Measurements from ENCODE around the gene ANO10.
"Not testable (repeated sequence)": the region's sequence is repeated elsewhere in the genome, so short reads cannot be mapped to it uniquely, and the experiment has no call there.

ANO10 gene

GRCh38 chr3:43621656-43622432 is at the start of gene ANO10:
Gene ANO10, minus strand, starts transcription at chr3:43622011. Its CDS starts 16,159 bp downstream, at chr3:43605852.
- Histone ChIP-seq H3K9me3 (no peaks in the 10 kb centered on the region), H3K4me3 (peak within 1 kb of the TSS; percentile 72 to 97), H3K27ac (peak within 1 kb of the TSS; percentile 84 to 97), H3K36me3 (no peaks in the 10 kb centered on the region), H3K27me3 (no peaks in the 10 kb centered on the region), H3K4me1 (peaks cover 0 to 26% (median 13%) of the 10 kb centered on the region in 4 donors)
- DNase-seq: peak; percentile 99
- no peak for TF ChIP-seq CTCF (IDR thresholded peaks at IDR 0.05)
- intact Hi-C loops (cut with DNase I; ENCODE audit: low total_unique reads): loop anchor here (5.0 kb wide), 1 partner anchor 70 kb away; the partner anchor contains the start of gene ABHD5

- no peak for DNase-seq
- intact Hi-C loops (cut with DNase I; ENCODE audit: low total_unique reads): no loop called here
- Histone ChIP-seq H3K4me3 (no peak overlapping the region), H3K27me3 (no peaks in the 10 kb centered on the region), H3K27ac (no peak overlapping the region), H3K4me1 (no peaks in the 10 kb centered on the region), H3K9me3 (no peaks in the 10 kb centered on the region), H3K36me3 (no peaks in the 10 kb centered on the region)
- TF ChIP-seq CTCF (IDR thresholded peaks at IDR 0.05): no peak
Observed at GRCh38 chr3:43670635-43671522, 49.1 kb upstream of the ANO10 start.

GRCh38 chr3:43665011-43665410 is 43.2 kb upstream of the ANO10 start:
- H3K9me3 ChIP-seq; H3K27ac ChIP-seq; intact Hi-C loops (cut with DNase I; ENCODE audit: low total_unique reads); H3K36me3 ChIP-seq; H3K27me3 ChIP-seq; DNase-seq; H3K4me3 ChIP-seq; H3K4me1 ChIP-seq: not testable (repeated sequence)

GRCh38 chr3:43661376-43661775 is 39.6 kb upstream of the ANO10 start:
- H3K4me1 ChIP-seq; H3K9me3 ChIP-seq; H3K4me3 ChIP-seq; intact Hi-C loops (cut with DNase I; ENCODE audit: low total_unique reads); H3K36me3 ChIP-seq; H3K27me3 ChIP-seq; DNase-seq; H3K27ac ChIP-seq: not testable (repeated sequence)

- intact Hi-C loops (cut with DNase I; ENCODE audit: low total_unique reads): no loop called here
- H3K36me3 ChIP-seq: no peaks in the 10 kb centered on the region
- H3K4me1 ChIP-seq: no peaks in the 10 kb centered on the region
- peaks cover 0 to 3% (median 0%) of the 10 kb centered on the region in 3 donors for H3K9me3 ChIP-seq
- no peak for DNase-seq
- no peak for TF ChIP-seq CTCF (IDR thresholded peaks at IDR 0.05)
- H3K27ac ChIP-seq: no peak overlapping the region
- no peaks in the 10 kb centered on the region for H3K27me3 ChIP-seq
- no peak overlapping the region for H3K4me3 ChIP-seq
Observed at GRCh38 chr3:43659250-43659880, 37.6 kb upstream of the ANO10 start.

GRCh38 chr3:43656390-43656789 is 34.6 kb upstream of the ANO10 start:
- H3K27ac ChIP-seq; H3K36me3 ChIP-seq; H3K4me3 ChIP-seq; H3K27me3 ChIP-seq; H3K9me3 ChIP-seq; DNase-seq; H3K4me1 ChIP-seq; intact Hi-C loops (cut with DNase I; ENCODE audit: low total_unique reads): not testable (repeated sequence)
